ENCODE data around the gene ABCC8.

The ABCC8 gene

GRCh38 chr11:17411418-17411817 lies 65.2 kb downstream of the ABCC8 start:
- no peak for TF ChIP-seq BACH2 (CRISPR knock-in tag; IDR thresholded peaks at IDR 0.05; ENCODE audit: borderline replicate concordance)
- TF ChIP-seq TCF4 (CRISPR knock-in tag; IDR thresholded peaks at IDR 0.05; ENCODE audit: borderline replicate concordance), result no peak
- TF ChIP-seq PPARA (CRISPR knock-in tag; IDR thresholded peaks at IDR 0.05; ENCODE audit: borderline replicate concordance), result no peak
- no peak for TF ChIP-seq ZNF70 (CRISPR knock-in tag; IDR thresholded peaks at IDR 0.05)
- no peak for TF ChIP-seq CREB5 (CRISPR knock-in tag; IDR thresholded peaks at IDR 0.05; ENCODE audit: low read depth)
- no peak for TF ChIP-seq TOX (CRISPR knock-in tag; IDR thresholded peaks at IDR 0.05; ENCODE audit: borderline replicate concordance)
- TF ChIP-seq SNAI2 (CRISPR knock-in tag; IDR thresholded peaks at IDR 0.05), result no peak
- TF ChIP-seq ZFP3 (CRISPR knock-in tag; IDR thresholded peaks at IDR 0.05), result no peak
- TF ChIP-seq RARB (CRISPR knock-in tag; IDR thresholded peaks at IDR 0.05), result no peak
- no peak for TF ChIP-seq GLIS3 (CRISPR knock-in tag; IDR thresholded peaks at IDR 0.05)
- no peak for TF ChIP-seq OSR1 (CRISPR knock-in tag; IDR thresholded peaks at IDR 0.05)
- ATAC-seq, result no peak

GRCh38 chr11:17410606-17411379 lies 65.9 kb downstream of the ABCC8 start:
- TF ChIP-seq PPARA (CRISPR knock-in tag; IDR thresholded peaks at IDR 0.05; ENCODE audit: borderline replicate concordance) (no peak), BACH2 (CRISPR knock-in tag; IDR thresholded peaks at IDR 0.05; ENCODE audit: borderline replicate concordance) (no peak), ZNF8 (CRISPR knock-in tag; IDR thresholded peaks at IDR 0.05) (no peak), ESRRG (CRISPR knock-in tag; IDR thresholded peaks at IDR 0.05) (no peak), ARNTL (CRISPR knock-in tag; IDR thresholded peaks at IDR 0.05; ENCODE audit: borderline replicate concordance, low read depth) (no peak), ZFP30 (CRISPR knock-in tag; IDR thresholded peaks at IDR 0.05) (no peak), ZC3H10 (CRISPR knock-in tag; IDR thresholded peaks at IDR 0.05) (no peak), ISL1 (CRISPR knock-in tag; IDR thresholded peaks at IDR 0.05) (no peak), CSDC2 (CRISPR knock-in tag; IDR thresholded peaks at IDR 0.05) (no peak), TSHZ2 (CRISPR knock-in tag; IDR thresholded peaks at IDR 0.05) (no peak), TOX (CRISPR knock-in tag; IDR thresholded peaks at IDR 0.05; ENCODE audit: borderline replicate concordance) (no peak), CREB5 (CRISPR knock-in tag; IDR thresholded peaks at IDR 0.05; ENCODE audit: low read depth) (no peak)
- no peak for ATAC-seq

DNA sequence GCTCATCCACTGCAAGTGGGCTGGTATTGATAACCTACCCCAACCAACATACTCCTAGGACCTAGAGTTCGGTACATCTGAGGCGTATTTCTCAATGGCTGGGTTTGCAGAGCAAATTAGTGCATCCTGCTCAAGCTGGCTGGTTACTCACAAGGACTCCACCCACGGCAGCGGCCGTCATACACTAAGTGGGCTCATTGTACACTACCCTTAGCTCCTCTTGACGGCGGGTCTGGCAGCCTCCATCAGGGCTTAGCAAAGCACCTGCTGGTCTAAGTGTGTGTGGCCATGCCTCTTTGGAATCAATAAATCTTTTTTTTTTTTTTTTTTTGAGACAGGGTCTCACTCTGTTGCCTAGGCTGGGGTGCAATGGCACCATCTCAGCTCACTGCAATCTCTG lies 68.0 kb downstream of the ABCC8 start:
- no peak for ATAC-seq
- no peak for TF ChIP-seq PATZ1 (CRISPR knock-in tag; IDR thresholded peaks at IDR 0.05; ENCODE audit: borderline replicate concordance)
- TF ChIP-seq, protein P1, sequence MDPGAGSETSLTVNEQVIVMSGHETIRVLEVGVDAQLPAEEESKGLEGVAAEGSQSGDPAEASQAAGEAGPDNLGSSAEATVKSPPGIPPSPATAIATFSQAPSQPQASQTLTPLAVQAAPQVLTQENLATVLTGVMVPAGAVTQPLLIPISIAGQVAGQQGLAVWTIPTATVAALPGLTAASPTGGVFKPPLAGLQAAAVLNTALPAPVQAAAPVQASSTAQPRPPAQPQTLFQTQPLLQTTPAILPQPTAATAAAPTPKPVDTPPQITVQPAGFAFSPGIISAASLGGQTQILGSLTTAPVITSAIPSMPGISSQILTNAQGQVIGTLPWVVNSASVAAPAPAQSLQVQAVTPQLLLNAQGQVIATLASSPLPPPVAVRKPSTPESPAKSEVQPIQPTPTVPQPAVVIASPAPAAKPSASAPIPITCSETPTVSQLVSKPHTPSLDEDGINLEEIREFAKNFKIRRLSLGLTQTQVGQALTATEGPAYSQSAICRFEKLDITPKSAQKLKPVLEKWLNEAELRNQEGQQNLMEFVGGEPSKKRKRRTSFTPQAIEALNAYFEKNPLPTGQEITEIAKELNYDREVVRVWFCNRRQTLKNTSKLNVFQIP (CRISPR knock-in tag; IDR thresholded peaks at IDR 0.05; ENCODE audit: borderline replicate concordance, low read depth), result no peak
- no peak for TF ChIP-seq ZFP30 (CRISPR knock-in tag; IDR thresholded peaks at IDR 0.05)
- TF ChIP-seq TOX (CRISPR knock-in tag; IDR thresholded peaks at IDR 0.05; ENCODE audit: borderline replicate concordance), result no peak
- TF ChIP-seq ARNTL (CRISPR knock-in tag; IDR thresholded peaks at IDR 0.05; ENCODE audit: borderline replicate concordance, low read depth), result no peak
- TF ChIP-seq ZNF8 (CRISPR knock-in tag; IDR thresholded peaks at IDR 0.05), result no peak
- TF ChIP-seq PPARA (CRISPR knock-in tag; IDR thresholded peaks at IDR 0.05; ENCODE audit: borderline replicate concordance), result no peak

All from SK-N-SH treated with all-trans-retinoic acid at 6 μM for 48 hours (cell line).